ENCODE results near the gene KCNJ15.

KCNJ15 gene

DNA sequence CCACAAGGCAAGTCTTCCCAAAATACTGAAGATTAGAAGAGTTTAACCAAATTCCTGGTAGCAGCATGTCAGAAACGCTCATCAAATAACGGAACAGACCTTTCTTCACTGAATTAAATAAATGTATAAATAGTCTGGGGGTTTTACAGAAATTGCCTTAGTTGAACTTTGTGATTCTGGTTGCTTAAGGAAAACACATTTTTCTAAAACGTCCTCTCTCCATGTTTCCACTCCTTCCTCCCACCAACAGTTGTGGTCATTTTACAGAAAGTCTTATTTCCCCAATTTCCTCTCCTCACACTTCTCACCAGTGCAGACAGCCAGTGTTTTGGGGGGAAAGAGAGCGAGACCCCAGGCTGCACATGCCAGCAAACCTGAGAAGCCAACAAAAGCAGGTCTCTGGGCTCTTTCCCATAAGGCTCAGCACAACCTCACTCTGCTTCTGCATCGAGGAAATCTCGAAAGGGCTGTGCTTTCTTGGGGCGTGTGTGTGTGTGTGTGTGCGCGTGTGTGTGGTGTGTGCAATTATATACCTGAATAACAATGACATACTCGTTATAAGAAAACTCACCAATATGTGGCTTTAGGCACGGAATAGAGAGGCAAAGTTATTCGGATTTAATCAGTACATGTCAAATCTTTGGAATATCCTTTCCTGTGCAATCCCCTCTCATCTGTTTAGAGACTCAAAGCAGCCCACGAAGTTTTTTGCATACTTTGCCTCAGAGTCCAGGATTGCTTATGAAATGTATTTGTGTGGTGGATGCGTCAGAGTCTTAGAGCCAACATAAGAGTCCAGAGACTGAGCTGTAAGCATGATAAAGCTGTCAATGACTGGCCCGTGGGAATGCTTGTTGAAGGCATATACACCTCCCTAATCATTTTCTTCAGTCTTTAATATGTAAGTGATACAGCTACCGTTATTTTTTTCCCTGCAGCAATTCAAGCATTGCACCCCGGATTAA, 2.0 kb downstream of the KCNJ15 start:
- H3K9me3 ChIP-seq (ENCODE audit: low read length), result no peaks in the 10 kb centered on the region
- no peaks in the 10 kb centered on the region for H3K27me3 ChIP-seq (ENCODE audit: control insufficient read depth in 1 of 2, insufficient read depth in 2 of 2, low read length in 2 of 2)
- no peak overlapping the region for H3K27ac ChIP-seq (ENCODE audit: low read depth, low read length)
- H3K9ac ChIP-seq (ENCODE audit: low read length), result no peak overlapping the region
- H3K36me3 ChIP-seq (ENCODE audit: insufficient read depth, low read length), result no peaks in the 10 kb centered on the region
- no peak overlapping the region for H3K4me3 ChIP-seq (ENCODE audit: low read depth in 1 of 2, low read length in 2 of 2)
- H3K4me1 ChIP-seq (ENCODE audit: insufficient read depth, low read length), result no peaks in the 10 kb centered on the region

DNA sequence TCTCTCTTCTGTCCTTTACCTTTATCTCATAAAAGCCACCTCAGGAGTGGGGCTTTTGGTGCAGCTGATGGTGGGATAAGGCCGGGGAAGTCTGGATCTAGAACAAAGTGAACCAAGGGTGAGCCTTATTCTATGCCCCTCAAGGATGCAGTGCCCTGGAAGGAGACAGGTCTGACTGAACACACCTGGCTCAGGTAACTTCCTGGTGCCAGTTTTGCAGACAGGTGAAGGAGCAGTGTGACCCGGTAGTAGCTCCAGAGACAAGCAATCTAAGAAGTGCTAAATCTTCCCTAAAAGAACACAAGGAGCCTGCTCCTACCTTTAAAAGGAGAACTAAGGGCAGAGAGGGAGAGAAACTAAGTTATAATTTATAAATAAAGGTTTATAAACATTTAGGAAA, 2.9 kb downstream of the KCNJ15 start:
- H3K9ac ChIP-seq (ENCODE audit: low read length), result no peak overlapping the region
- no peaks in the 10 kb centered on the region for H3K9me3 ChIP-seq (ENCODE audit: low read length)
- no peaks in the 10 kb centered on the region for H3K4me1 ChIP-seq (ENCODE audit: insufficient read depth, low read length)

DNA sequence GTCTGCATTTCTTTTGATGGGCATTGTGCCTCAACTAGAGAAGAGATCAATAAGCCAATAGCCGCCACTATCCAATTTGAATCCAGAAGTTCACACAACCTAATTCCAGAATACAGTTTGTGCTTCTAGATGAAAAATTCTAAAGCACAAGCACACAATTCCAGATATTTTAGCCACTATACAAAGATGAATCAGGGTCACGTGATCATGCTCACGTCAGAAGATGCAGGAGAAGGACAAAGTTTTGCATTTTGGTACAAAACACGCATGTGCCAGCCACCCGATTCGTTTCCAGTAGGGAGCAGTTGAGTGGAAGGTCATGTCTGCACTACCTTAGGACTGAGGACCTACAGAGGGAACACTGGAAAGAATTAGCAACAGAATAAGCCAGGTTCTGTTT, 3.6 kb downstream of the KCNJ15 start:
- Histone ChIP-seq H3K9ac (ENCODE audit: low read length) (no peak overlapping the region), H3K4me3 (ENCODE audit: low read depth in 1 of 2, low read length in 2 of 2) (no peak overlapping the region), H3K36me3 (ENCODE audit: insufficient read depth, low read length) (no peaks in the 10 kb centered on the region), H3K27me3 (ENCODE audit: control insufficient read depth in 1 of 2, insufficient read depth in 2 of 2, low read length in 2 of 2) (no peaks in the 10 kb centered on the region), H3K9me3 (ENCODE audit: low read length) (no peaks in the 10 kb centered on the region), H3K4me1 (ENCODE audit: insufficient read depth, low read length) (no peaks in the 10 kb centered on the region), H3K27ac (ENCODE audit: low read depth, low read length) (no peak overlapping the region)

More for the DNA sequence above, 2.9 kb downstream of the KCNJ15 start:
- Histone ChIP-seq H3K36me3 (ENCODE audit: insufficient read depth, low read length) (no peaks in the 10 kb centered on the region), H3K4me3 (ENCODE audit: low read depth in 1 of 2, low read length in 2 of 2) (no peak overlapping the region), H3K27me3 (ENCODE audit: control insufficient read depth in 1 of 2, insufficient read depth in 2 of 2, low read length in 2 of 2) (no peaks in the 10 kb centered on the region), H3K27ac (ENCODE audit: low read depth, low read length) (no peak overlapping the region)

DNA sequence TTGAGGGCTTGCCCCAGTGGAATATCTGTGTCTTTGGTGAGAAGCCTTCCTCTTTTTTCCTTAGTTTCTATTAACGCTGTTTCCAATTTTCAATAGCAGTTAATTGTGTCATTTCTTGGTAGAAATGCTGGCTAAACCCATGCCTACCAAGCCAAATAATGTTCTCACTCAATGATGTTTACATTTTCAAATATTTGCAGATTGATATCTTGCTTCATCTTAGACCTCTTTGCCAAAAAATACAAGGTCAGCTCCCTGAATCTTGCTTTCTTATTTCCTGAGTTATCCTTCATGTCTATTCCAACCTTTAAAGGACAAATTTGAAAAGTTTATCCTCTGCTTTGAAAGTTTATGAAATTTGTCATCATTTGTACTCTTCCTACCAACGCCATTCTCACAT, 5.1 kb downstream of the KCNJ15 start:
- Histone ChIP-seq H3K36me3 (ENCODE audit: insufficient read depth, low read length) (no peaks in the 10 kb centered on the region), H3K4me3 (ENCODE audit: low read depth in 1 of 2, low read length in 2 of 2) (no peak overlapping the region), H3K27ac (ENCODE audit: low read depth, low read length) (no peak overlapping the region), H3K27me3 (ENCODE audit: control insufficient read depth in 1 of 2, insufficient read depth in 2 of 2, low read length in 2 of 2) (no peaks in the 10 kb centered on the region), H3K9me3 (ENCODE audit: low read length) (no peaks in the 10 kb centered on the region), H3K9ac (ENCODE audit: low read length) (no peak overlapping the region), H3K4me1 (ENCODE audit: insufficient read depth, low read length) (no peaks in the 10 kb centered on the region)

DNA sequence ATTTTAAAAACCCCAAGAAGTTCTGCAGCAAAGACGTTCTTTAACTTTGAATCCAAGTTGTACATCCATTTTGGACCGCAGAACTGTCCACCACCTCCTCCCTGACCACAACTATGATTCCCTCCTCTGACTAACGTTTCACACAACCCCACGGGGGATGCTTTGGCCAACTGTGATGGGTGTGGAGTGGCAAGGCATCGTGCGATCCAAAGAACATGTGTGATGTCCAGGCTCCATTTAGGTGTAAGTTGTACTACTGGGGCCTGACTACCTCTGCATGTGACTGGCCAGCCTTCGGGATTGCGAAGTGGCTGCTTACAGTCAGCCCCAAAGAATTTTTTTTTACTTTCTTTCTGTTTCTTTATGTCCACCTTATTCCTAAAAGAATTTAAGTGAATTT, 6.7 kb downstream of the KCNJ15 start:
- Histone ChIP-seq H3K27me3 (ENCODE audit: control insufficient read depth in 1 of 2, insufficient read depth in 2 of 2, low read length in 2 of 2) (no peaks in the 10 kb centered on the region), H3K9ac (ENCODE audit: low read length) (no peak overlapping the region), H3K9me3 (ENCODE audit: low read length) (no peaks in the 10 kb centered on the region), H3K4me3 (ENCODE audit: low read depth in 1 of 2, low read length in 2 of 2) (no peak overlapping the region), H3K4me1 (ENCODE audit: insufficient read depth, low read length) (no peaks in the 10 kb centered on the region), H3K36me3 (ENCODE audit: insufficient read depth, low read length) (no peaks in the 10 kb centered on the region), H3K27ac (ENCODE audit: low read depth, low read length) (no peak overlapping the region)

DNA sequence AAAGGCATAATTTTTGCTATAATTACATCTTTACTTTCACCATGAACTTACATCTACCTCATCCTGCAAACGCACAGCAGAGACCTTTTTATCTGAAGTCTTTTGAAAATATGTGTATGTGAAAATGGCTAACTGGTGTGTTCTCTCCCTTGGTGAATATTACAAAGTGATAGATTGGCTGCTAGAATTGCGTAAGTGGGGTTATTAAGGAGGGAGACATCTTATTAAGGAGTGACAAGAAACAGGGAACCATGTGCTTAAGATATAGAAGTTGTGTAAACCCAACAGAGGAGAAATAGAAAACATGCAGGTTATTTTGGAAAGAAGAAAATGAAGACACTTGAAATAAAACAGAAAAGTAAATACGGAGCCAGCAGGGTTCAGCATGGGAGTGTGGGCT, 7.8 kb downstream of the KCNJ15 start:
- H3K27ac ChIP-seq (ENCODE audit: low read depth, low read length), result no peak overlapping the region
- no peaks in the 10 kb centered on the region for H3K4me1 ChIP-seq (ENCODE audit: insufficient read depth, low read length)
- no peaks in the 10 kb centered on the region for H3K9me3 ChIP-seq (ENCODE audit: low read length)

DNA sequence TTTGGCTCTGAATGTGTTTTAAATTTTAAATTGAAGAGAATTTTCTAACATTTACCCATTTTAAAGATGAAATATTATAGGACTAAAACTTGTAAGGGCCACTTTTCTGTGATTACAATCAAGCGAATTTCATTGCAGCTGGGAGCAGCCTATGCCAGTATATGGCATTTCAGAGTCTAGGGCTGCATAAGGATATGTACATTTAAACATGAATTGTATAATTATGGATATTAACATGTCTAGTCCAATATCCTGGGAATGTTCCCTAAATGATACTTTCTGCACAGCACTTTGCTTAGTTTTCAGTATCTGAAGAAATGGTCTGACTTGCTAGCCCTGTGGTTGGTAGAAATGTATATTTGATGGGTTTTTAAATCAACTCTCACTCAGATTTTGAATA, 8.4 kb downstream of the KCNJ15 start:
- Histone ChIP-seq H3K9ac (ENCODE audit: low read length) (no peak overlapping the region), H3K27me3 (ENCODE audit: control insufficient read depth in 1 of 2, insufficient read depth in 2 of 2, low read length in 2 of 2) (no peaks in the 10 kb centered on the region), H3K9me3 (ENCODE audit: low read length) (no peaks in the 10 kb centered on the region), H3K4me3 (ENCODE audit: low read depth in 1 of 2, low read length in 2 of 2) (no peak overlapping the region), H3K27ac (ENCODE audit: low read depth, low read length) (no peak overlapping the region), H3K4me1 (ENCODE audit: insufficient read depth, low read length) (no peaks in the 10 kb centered on the region), H3K36me3 (ENCODE audit: insufficient read depth, low read length) (no peaks in the 10 kb centered on the region)

More for the DNA sequence above, 7.8 kb downstream of the KCNJ15 start:
- Histone ChIP-seq H3K27me3 (ENCODE audit: control insufficient read depth in 1 of 2, insufficient read depth in 2 of 2, low read length in 2 of 2) (no peaks in the 10 kb centered on the region), H3K9ac (ENCODE audit: low read length) (no peak overlapping the region), H3K4me3 (ENCODE audit: low read depth in 1 of 2, low read length in 2 of 2) (no peak overlapping the region), H3K36me3 (ENCODE audit: insufficient read depth, low read length) (no peaks in the 10 kb centered on the region)

DNA sequence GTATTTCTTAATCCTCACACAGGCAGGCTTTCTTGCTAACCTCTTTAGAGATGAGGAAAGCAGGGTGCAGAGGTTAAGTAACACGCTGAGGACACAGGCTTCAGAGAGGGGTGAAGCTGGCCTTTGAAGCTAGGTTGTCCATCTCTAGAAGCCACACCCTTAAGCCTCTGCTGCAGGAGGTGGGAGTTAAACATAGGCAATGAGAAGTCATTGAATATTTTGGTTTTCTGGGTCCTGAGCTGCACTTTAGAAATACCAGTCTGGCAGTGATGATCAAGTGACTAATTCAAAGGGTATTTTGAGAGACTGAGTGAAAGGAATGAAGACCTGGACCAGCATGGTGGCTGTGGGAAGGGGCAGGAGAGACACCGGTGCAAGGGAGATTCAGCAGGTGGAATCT, 9.9 kb downstream of the KCNJ15 start:
- no peak overlapping the region for H3K9ac ChIP-seq (ENCODE audit: low read length)
- H3K4me1 ChIP-seq (ENCODE audit: insufficient read depth, low read length), result no peaks in the 10 kb centered on the region
- H3K36me3 ChIP-seq (ENCODE audit: insufficient read depth, low read length), result no peaks in the 10 kb centered on the region
- no peak overlapping the region for H3K27ac ChIP-seq (ENCODE audit: low read depth, low read length)
- H3K4me3 ChIP-seq (ENCODE audit: low read depth in 1 of 2, low read length in 2 of 2), result no peak overlapping the region
- no peaks in the 10 kb centered on the region for H3K9me3 ChIP-seq (ENCODE audit: low read length)
- H3K27me3 ChIP-seq (ENCODE audit: control insufficient read depth in 1 of 2, insufficient read depth in 2 of 2, low read length in 2 of 2), result no peaks in the 10 kb centered on the region

DNA sequence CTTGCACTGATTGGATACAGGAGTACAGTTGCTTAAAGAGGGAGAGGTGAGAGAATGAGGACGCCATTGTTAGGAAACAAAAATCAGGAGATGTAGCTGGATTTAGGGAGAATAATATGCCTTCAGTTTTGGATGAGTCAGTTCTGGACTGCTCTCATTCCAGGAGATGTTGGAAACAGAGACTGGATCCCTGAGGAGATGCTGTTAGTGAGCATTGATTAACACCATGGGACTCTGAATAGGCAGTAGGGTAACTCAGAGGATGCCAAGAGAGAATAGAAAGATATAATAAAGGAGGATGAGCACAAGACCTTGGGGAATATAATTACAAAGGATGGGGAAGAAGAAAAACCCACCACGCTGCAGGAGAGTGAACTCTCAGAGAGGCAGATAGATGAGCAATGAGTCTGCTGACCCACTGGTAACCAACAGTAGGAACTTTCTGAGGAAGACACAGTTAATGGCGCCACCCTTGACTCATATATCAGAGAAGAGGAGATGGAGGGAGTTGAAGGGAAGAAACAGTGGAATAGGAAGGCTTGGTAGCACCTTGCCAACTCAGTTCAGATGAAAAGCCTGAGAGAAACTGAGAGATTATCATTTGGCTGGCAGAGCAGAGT, 10.5 kb downstream of the KCNJ15 start:
- Histone ChIP-seq H3K4me3 (ENCODE audit: low read depth in 1 of 2, low read length in 2 of 2) (no peak overlapping the region), H3K9ac (ENCODE audit: low read length) (no peak overlapping the region), H3K4me1 (ENCODE audit: insufficient read depth, low read length) (no peaks in the 10 kb centered on the region), H3K36me3 (ENCODE audit: insufficient read depth, low read length) (no peaks in the 10 kb centered on the region), H3K27ac (ENCODE audit: low read depth, low read length) (no peak overlapping the region), H3K9me3 (ENCODE audit: low read length) (no peaks in the 10 kb centered on the region), H3K27me3 (ENCODE audit: control insufficient read depth in 1 of 2, insufficient read depth in 2 of 2, low read length in 2 of 2) (no peaks in the 10 kb centered on the region)

DNA sequence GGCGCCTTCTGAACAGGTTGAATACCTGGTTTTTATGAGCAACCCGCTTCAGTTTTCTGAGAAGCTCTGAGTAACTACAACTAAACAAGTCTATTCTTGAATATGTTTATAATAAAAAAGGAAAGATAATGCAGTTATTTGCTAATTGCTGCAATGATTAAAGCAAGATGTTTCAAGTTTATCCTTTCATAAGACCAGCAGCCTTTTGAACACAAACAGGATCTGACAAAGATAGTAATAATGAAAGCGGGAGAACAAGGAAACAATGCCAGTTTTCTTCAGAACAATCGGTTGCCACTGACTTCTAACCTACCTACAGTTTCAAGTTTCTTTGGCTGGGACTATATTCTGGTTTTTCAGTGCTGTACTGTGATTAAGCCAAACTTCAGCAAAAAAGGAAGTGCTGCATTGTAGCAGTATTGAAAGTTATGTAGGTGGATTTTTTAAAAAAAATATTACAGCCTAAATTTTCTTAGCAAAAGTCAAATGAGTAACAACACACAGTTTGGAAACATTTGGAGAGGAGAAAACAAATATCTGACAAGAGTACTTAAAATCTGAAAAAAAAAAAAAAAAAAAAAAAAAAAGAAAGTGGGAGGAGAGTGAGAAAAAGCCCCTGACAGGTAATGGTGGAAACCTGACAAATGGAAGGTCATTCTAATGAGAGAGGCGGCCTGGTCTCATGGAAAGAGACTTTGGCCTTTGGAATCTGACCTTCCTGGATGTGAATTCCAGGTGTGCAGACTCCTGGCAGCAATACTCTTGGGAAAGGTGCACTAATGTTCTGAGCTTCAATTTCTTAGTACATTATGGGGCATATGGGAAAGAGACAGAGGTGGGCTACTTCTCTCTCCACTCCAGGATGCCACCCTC, 11.4 kb downstream of the KCNJ15 start:
- Histone ChIP-seq H3K36me3 (ENCODE audit: insufficient read depth, low read length) (no peaks in the 10 kb centered on the region), H3K27me3 (ENCODE audit: control insufficient read depth in 1 of 2, insufficient read depth in 2 of 2, low read length in 2 of 2) (no peaks in the 10 kb centered on the region), H3K4me1 (ENCODE audit: insufficient read depth, low read length) (no peaks in the 10 kb centered on the region), H3K27ac (ENCODE audit: low read depth, low read length) (no peak overlapping the region), H3K9ac (ENCODE audit: low read length) (no peak overlapping the region), H3K4me3 (ENCODE audit: low read depth in 1 of 2, low read length in 2 of 2) (no peak overlapping the region), H3K9me3 (ENCODE audit: low read length) (no peaks in the 10 kb centered on the region)

DNA sequence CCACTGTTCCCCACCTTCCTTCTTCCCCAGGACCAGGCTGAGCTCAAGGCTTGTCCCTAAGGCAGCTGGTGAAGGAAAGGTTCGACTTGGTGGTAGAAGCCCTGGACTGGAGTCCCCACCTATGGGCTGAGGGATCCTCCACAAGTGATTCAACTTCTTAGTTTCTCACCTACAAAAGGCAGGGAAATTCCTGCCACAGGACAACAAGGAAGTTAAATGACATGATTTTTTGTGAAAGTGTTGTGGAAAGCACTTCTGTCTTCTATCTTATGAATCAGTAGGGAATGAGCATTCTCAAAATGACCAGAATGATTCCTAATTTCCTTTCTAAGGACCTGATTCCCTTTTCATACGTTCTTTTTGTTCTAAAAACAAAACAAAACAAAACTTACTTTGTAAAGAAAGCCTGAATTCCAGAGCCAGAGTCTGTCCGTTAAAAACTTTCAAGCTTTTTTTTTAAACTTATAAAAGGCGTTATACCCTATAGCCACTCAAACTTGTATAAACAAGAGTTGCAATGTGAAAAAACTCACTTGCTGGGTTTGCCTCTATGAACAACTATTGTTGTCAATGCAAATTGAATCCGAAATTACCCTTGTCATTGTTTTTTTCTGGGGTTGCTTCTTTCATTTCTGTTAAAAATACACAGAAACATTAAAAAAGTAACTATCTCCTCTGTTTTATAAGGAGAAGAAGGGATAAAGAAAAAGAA, 12.2 kb downstream of the KCNJ15 start:
- H3K27ac ChIP-seq (ENCODE audit: low read depth, low read length), result no peak overlapping the region
- no peaks in the 10 kb centered on the region for H3K27me3 ChIP-seq (ENCODE audit: control insufficient read depth in 1 of 2, insufficient read depth in 2 of 2, low read length in 2 of 2)
- no peak overlapping the region for H3K9ac ChIP-seq (ENCODE audit: low read length)
- H3K36me3 ChIP-seq (ENCODE audit: insufficient read depth, low read length), result no peaks in the 10 kb centered on the region
- H3K4me1 ChIP-seq (ENCODE audit: insufficient read depth, low read length), result no peaks in the 10 kb centered on the region
- H3K4me3 ChIP-seq (ENCODE audit: low read depth in 1 of 2, low read length in 2 of 2), result no peak overlapping the region
- H3K9me3 ChIP-seq (ENCODE audit: low read length), result no peaks in the 10 kb centered on the region

All from muscle layer of colon (tissue), 2 donors.